Naive thymus-derived CD4-positive, alpha-beta T cell (primary cell): ENCODE measurements around the gene COP1. TPM values are rescaled to one million over a fixed set of nuclear protein-coding genes. Genes with fewer than 3 reads are reported as not detected.

Experiments
- ATAC-seq: fragments of 150-1000 bp; cut with Tn5 transposase; 2 replicates; pipeline ENCODE4 v1.10.0; 2021; ENCODE audit warnings: mild to moderate bottlenecking, moderate library complexity
- CTCF ChIA-PET: fragments of 350-600 bp; sonication (Branson Sonifier 250); formaldehyde crosslinking; loops from one replicate; lab custom pipeline; 2021; ENCODE audit warnings: antibody characterized with exemption; lab: Charles Lee
- POLR2A ChIA-PET: fragments of 350-600 bp; sonication (Branson Sonifier 250); formaldehyde crosslinking; loops from one replicate; lab custom pipeline; 2021; ENCODE audit warnings: antibody characterized with exemption, inconsistent platforms; lab: Charles Lee
- DNase-seq, 9 donors: peaks; one replicate each; pipeline versions ENCODE4 v3.0.0 to v3.0.0-alpha.2; 2020 to 2022; ENCODE audit warnings: mixed read lengths in 1 of 9
- H3K27ac ChIP-seq: one replicate; pipeline ENCODE4 v1.7.0; 2013; ENCODE audit warnings: mild to moderate bottlenecking, low read depth, low read length, moderate library complexity
- H3K27me3 ChIP-seq, 2 donors: one replicate each; pipeline ENCODE4 v1.7.0; 2013; ENCODE audit warnings: low read length in 2 of 2, mild to moderate bottlenecking in 2 of 2, moderate library complexity in 2 of 2; ENCODE audit not compliant: control insufficient read depth in 2 of 2, insufficient read depth in 2 of 2
- H3K36me3 ChIP-seq, 3 experiments: 1 replicate in 2 of 3; 2 replicates in 1 of 3; pipeline ENCODE4 v1.7.0; 2013; ENCODE audit warnings: low read length in 3 of 3, mild to moderate bottlenecking in 3 of 3, moderate library complexity in 1 of 3; ENCODE audit not compliant: insufficient read depth in 3 of 3, control insufficient read depth in 2 of 3
- H3K4me1 ChIP-seq, 2 donors: one replicate each; pipeline ENCODE4 v1.7.0; 2013; ENCODE audit warnings: low read length in 2 of 2, mild to moderate bottlenecking in 2 of 2, moderate library complexity in 1 of 2; ENCODE audit not compliant: control insufficient read depth in 2 of 2, insufficient read depth in 2 of 2
- H3K4me3 ChIP-seq: 2 replicates; pipeline ENCODE4 v1.7.0; 2013; ENCODE audit warnings: mild to moderate bottlenecking, low read length
- H3K9me3 ChIP-seq, 3 experiments: 1 replicate in 2 of 3; 2 replicates in 1 of 3; pipeline ENCODE4 v1.7.0; 2013; ENCODE audit warnings: low read length in 3 of 3; ENCODE audit not compliant: control insufficient read depth in 2 of 3
- H3K27ac Mint-ChIP-seq, 9 donors: one replicate each; pipeline ENCODE4 v1.8.0; 2020 to 2022; ENCODE audit warnings: mixed read lengths in 9 of 9, mild to moderate bottlenecking in 8 of 9, moderate library complexity in 5 of 9, inconsistent platforms in 2 of 9
- H3K27me3 Mint-ChIP-seq, 5 donors: one replicate each; pipeline ENCODE4 v1.8.0; 2021 to 2022; ENCODE audit warnings: mixed read lengths in 5 of 5, mild to moderate bottlenecking in 1 of 5
- H3K36me3 Mint-ChIP-seq, 5 donors: one replicate each; pipeline ENCODE4 v1.8.0; 2020 to 2022; ENCODE audit warnings: mixed read lengths in 5 of 5, mild to moderate bottlenecking in 3 of 5, inconsistent platforms in 1 of 5
- H3K4me1 Mint-ChIP-seq, 7 donors: one replicate each; pipeline ENCODE4 v1.8.0; 2020 to 2022; ENCODE audit warnings: mixed read lengths in 7 of 7, mild to moderate bottlenecking in 3 of 7, inconsistent platforms in 1 of 7
- H3K4me3 Mint-ChIP-seq, 10 donors: one replicate each; pipeline ENCODE4 v1.8.0; 2020 to 2022; ENCODE audit warnings: mild to moderate bottlenecking in 10 of 10, mixed read lengths in 10 of 10, moderate library complexity in 6 of 10, inconsistent platforms in 2 of 10
- H3K9me3 Mint-ChIP-seq, 11 donors: one replicate each; pipeline ENCODE4 v1.8.0; 2020 to 2022; ENCODE audit warnings: mixed read lengths in 11 of 11, mild to moderate bottlenecking in 4 of 11, inconsistent platforms in 1 of 11, moderate library complexity in 1 of 11
- intact Hi-C, 2 donors: fragments of 100-400 bp; cut with micrococcal nuclease; formaldehyde crosslinking; loops; one replicate each; pipeline ENCODE4 v1.15.1; 2023
- polyA plus RNA-seq, 2 donors: library from polyadenylated mRNA; unstranded; fragments of 300-500 nt; fragmentation: Illumina TruSeq; gene quantifications; one replicate each; pipeline ENCODE4 v1.2.3, GENCODE V29; 2021
- total RNA-seq, 6 experiments: library from RNA in 5 of 6; stranded (reverse) in 5 of 6; gene quantifications; 1 replicate in 5 of 6; 2 replicates in 1 of 6; pipeline ENCODE4 v1.2.3 and lab custom pipeline; 2021 to 2026

The COP1 gene
- total and polyA plus RNA-seq, 7 experiments from 2014 or later: 39.1 to 57.0 (median 43.9) TPM

- Mint-ChIP-seq H3K36me3 (peaks cover 4 to 54% (median 41%) of the 10 kb centered on the region in 5 donors), H3K4me3 (no peak overlapping the region)
Observed at GRCh38 chr1:176136891-176137290, 70.2 kb downstream of the COP1 start.

GRCh38 chr1:176134666-176135065, 72.4 kb downstream of the COP1 start:
- intact Hi-C loops: no loop called here
- no peaks in the 10 kb centered on the region for H3K27me3 Mint-ChIP-seq
- peaks cover 5 to 7% (median 6%) of the 10 kb centered on the region in 3 experiments for H3K36me3 ChIP-seq
- no peak overlapping the region for H3K4me3 Mint-ChIP-seq
- no peak overlapping the region for H3K27ac ChIP-seq
- H3K9me3 Mint-ChIP-seq: no peaks in the 10 kb centered on the region
- H3K27ac Mint-ChIP-seq: no peak overlapping the region
- no peaks in the 10 kb centered on the region for H3K9me3 ChIP-seq
- peaks cover 2 to 37% (median 32%) of the 10 kb centered on the region in 7 donors for H3K4me1 Mint-ChIP-seq
- ATAC-seq (no peak), DNase-seq (no peak)
- H3K36me3 Mint-ChIP-seq: peaks cover 5 to 54% (median 41%) of the 10 kb centered on the region in 5 donors
- H3K27me3 ChIP-seq: no peaks in the 10 kb centered on the region
- no peak overlapping the region for H3K4me3 ChIP-seq
- peaks cover 0 to 4% of the 10 kb centered on the region in 2 donors for H3K4me1 ChIP-seq
- CTCF ChIA-PET: no interaction called here
- POLR2A ChIA-PET: no interaction called here

More at GRCh38 chr1:176136891-176137290, 70.2 kb downstream of the COP1 start:
- ATAC-seq (no peak), DNase-seq (no peak)
- Mint-ChIP-seq H3K27me3 (no peaks in the 10 kb centered on the region), H3K27ac (peak overlapping the region in 5 of 9 donors; percentile 7 to 63 (median 36)), H3K4me1 (peaks cover 2 to 48% (median 40%) of the 10 kb centered on the region in 7 donors), H3K9me3 (no peaks in the 10 kb centered on the region)
- Histone ChIP-seq H3K27ac (no peak overlapping the region), H3K4me3 (no peak overlapping the region), H3K36me3 (peaks cover 5 to 7% (median 6%) of the 10 kb centered on the region in 3 experiments), H3K4me1 (peaks cover 0 to 4% of the 10 kb centered on the region in 2 donors), H3K9me3 (no peaks in the 10 kb centered on the region), H3K27me3 (no peaks in the 10 kb centered on the region)
- intact Hi-C loops: no loop called here
- ChIA-PET POLR2A (no interaction called here), CTCF (no interaction called here)

GRCh38 chr1:176122282-176122681, 84.8 kb downstream of the COP1 start:
- H3K27me3 ChIP-seq: no peaks in the 10 kb centered on the region
- Mint-ChIP-seq H3K36me3 (peaks cover 16 to 65% (median 56%) of the 10 kb centered on the region in 5 donors), H3K27me3 (no peaks in the 10 kb centered on the region), H3K4me1 (peaks cover 0 to 6% (median 0%) of the 10 kb centered on the region in 7 donors), H3K27ac (no peak overlapping the region), H3K9me3 (peaks cover 7 to 55% (median 20%) of the 10 kb centered on the region in 11 donors), H3K4me3 (no peak overlapping the region)
- no peaks in the 10 kb centered on the region for H3K4me1 ChIP-seq
- no peak for ATAC-seq
- intact Hi-C loops: loop anchor here in 1 of 2 donors (5.0 kb wide), 1 partner anchor 85 kb away; the partner anchor contains the start of gene COP1
- H3K4me3 ChIP-seq: no peak overlapping the region
- ChIA-PET CTCF (no interaction called here), POLR2A (no interaction called here)
- H3K36me3 ChIP-seq: peaks cover 0 to 11% (median 0%) of the 10 kb centered on the region in 3 experiments
- H3K27ac ChIP-seq: no peak overlapping the region
- no peaks in the 10 kb centered on the region for H3K9me3 ChIP-seq
- DNase-seq: no peak

GRCh38 chr1:176119549-176119948, 87.5 kb downstream of the COP1 start:
- Mint-ChIP-seq H3K36me3 (peaks cover 4 to 63% (median 50%) of the 10 kb centered on the region in 5 donors), H3K4me3 (no peak overlapping the region), H3K4me1 (peaks cover 0 to 8% (median 0%) of the 10 kb centered on the region in 7 donors), H3K27ac (no peak overlapping the region), H3K27me3 (no peaks in the 10 kb centered on the region), H3K9me3 (peaks cover 3 to 35% (median 8%) of the 10 kb centered on the region in 11 donors)
- no peak overlapping the region for H3K4me3 ChIP-seq
- H3K27me3 ChIP-seq: no peaks in the 10 kb centered on the region
- DNase-seq (no peak), ATAC-seq (no peak)
- ChIA-PET POLR2A (interaction anchor here (0.7 kb wide), 1 partner anchor 9 kb away, joined by 3 read pairs; no protein-coding TSS in a partner anchor), CTCF (interaction anchor here (1.2 kb wide), 1 partner anchor 12 kb away, joined by 3 read pairs; no protein-coding TSS in a partner anchor)
- intact Hi-C loops: no loop called here
- H3K27ac ChIP-seq: no peak overlapping the region
- H3K36me3 ChIP-seq: peaks cover 0 to 18% (median 4%) of the 10 kb centered on the region in 3 experiments
- no peaks in the 10 kb centered on the region for H3K4me1 ChIP-seq
- no peaks in the 10 kb centered on the region for H3K9me3 ChIP-seq

- Mint-ChIP-seq H3K36me3 (peaks cover 2 to 62% (median 49%) of the 10 kb centered on the region in 5 donors), H3K27ac (no peak overlapping the region)
- CTCF ChIA-PET: interaction anchor here (0.6 to 1.2 kb wide), 2 partner anchors 13 to 110 kb away, joined by 3 read pairs; no protein-coding TSS in a partner anchor
Observed at GRCh38 chr1:176118985-176119384, 88.1 kb downstream of the COP1 start.

GRCh38 chr1:176111835-176112234, 95.3 kb downstream of the COP1 start:
- no peaks in the 10 kb centered on the region for H3K27me3 ChIP-seq
- H3K4me3 ChIP-seq: no peak overlapping the region
- no peak overlapping the region for H3K4me3 Mint-ChIP-seq
- ATAC-seq (no peak), DNase-seq (no peak)
- CTCF ChIA-PET: no interaction called here
- peaks cover 21 to 78% (median 71%) of the 10 kb centered on the region in 5 donors for H3K36me3 Mint-ChIP-seq
- intact Hi-C loops: no loop called here
- no peaks in the 10 kb centered on the region for H3K9me3 ChIP-seq
- no peaks in the 10 kb centered on the region for H3K27me3 Mint-ChIP-seq
- no peak overlapping the region for H3K27ac Mint-ChIP-seq
- POLR2A ChIA-PET: no interaction called here
- H3K4me1 ChIP-seq: no peaks in the 10 kb centered on the region
- H3K36me3 ChIP-seq: peaks cover 0 to 13% (median 3%) of the 10 kb centered on the region in 3 experiments
- no peak overlapping the region for H3K27ac ChIP-seq
- peaks cover 0 to 23% (median 5%) of the 10 kb centered on the region in 11 donors for H3K9me3 Mint-ChIP-seq
- peaks cover 0 to 20% (median 5%) of the 10 kb centered on the region in 7 donors for H3K4me1 Mint-ChIP-seq

More at GRCh38 chr1:176118985-176119384, 88.1 kb downstream of the COP1 start:
- no peaks in the 10 kb centered on the region for H3K4me1 ChIP-seq
- no peaks in the 10 kb centered on the region for H3K27me3 ChIP-seq
- ATAC-seq (no peak), DNase-seq (no peak)
- no peak overlapping the region for H3K27ac ChIP-seq
- H3K9me3 Mint-ChIP-seq: peaks cover 0 to 30% (median 5%) of the 10 kb centered on the region in 11 donors
- no peak overlapping the region for H3K4me3 ChIP-seq
- peaks cover 0 to 18% (median 4%) of the 10 kb centered on the region in 3 experiments for H3K36me3 ChIP-seq
- peaks cover 0 to 8% (median 2%) of the 10 kb centered on the region in 7 donors for H3K4me1 Mint-ChIP-seq
- POLR2A ChIA-PET: no interaction called here
- H3K27me3 Mint-ChIP-seq: no peaks in the 10 kb centered on the region
- intact Hi-C loops: no loop called here
- H3K4me3 Mint-ChIP-seq: no peak overlapping the region
- H3K9me3 ChIP-seq: no peaks in the 10 kb centered on the region
